Activated CD4-positive, CD25-positive, alpha-beta regulatory T cell treated with anti-CD3 and anti-CD28 coated beads, Interleukin-2, amount 50 U/mL, for 24 hours (primary cell): ENCODE results near the gene NRROS.
"Not testable (repeated sequence)": the region's sequence is repeated elsewhere in the genome, so short reads cannot be mapped to it uniquely, and the experiment has no call there.

Experiments used
- ATAC-seq, 2 donors: fragments of 150-1000 bp; cut with Tn5 transposase; one replicate each; pipeline ENCODE4 v1.10.0; 2021; ENCODE audit warnings: mild to moderate bottlenecking in 1 of 2, moderate library complexity in 1 of 2

NRROS gene

DNA sequence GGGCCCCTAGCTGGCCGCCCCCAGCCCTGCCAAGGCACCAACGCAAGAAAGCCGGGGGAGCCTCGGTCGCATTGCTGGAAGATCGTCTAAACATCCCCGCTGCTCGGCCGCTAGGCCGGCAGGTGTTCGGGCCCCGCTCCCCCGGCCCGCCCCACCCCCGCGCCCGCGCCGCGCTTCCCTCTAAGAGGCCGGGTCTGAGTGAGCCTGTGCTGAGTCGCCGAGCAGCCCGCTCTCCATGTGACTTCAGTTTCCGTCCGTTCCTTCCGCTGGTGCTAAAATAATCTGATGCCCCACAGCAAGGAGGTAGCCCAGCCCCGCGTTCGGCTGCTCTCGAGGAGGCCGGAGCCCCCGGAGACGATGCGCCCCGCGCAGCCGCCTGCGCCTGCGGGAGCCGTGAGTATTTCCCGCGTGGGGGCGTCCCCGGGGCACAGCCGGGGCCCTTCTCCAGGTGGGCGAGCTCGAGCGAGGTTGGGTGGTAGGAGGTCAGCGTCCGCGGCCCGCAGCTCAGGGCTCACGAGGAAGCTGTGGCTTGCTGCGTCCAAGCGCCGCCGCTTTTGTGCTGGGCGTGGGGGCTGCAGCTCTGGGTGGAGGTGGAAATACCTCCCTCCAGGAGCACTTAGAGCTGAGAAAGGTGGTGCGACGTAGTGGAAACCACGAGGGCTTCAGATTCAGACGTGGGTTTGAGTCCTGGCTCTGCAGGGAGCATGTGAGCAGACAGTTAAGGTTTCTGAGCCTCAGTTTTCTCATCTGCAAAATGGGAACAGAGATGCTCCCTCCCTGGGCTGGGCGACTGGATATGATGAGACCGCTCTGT, at the start of gene NRROS:
Gene NRROS, plus strand, starts transcription at position 212 of the 814 bp plus-strand sequence. CDS start 14,846 bp downstream, outside the sequence.
- peak; percentile 57 to 70 for ATAC-seq

DNA sequence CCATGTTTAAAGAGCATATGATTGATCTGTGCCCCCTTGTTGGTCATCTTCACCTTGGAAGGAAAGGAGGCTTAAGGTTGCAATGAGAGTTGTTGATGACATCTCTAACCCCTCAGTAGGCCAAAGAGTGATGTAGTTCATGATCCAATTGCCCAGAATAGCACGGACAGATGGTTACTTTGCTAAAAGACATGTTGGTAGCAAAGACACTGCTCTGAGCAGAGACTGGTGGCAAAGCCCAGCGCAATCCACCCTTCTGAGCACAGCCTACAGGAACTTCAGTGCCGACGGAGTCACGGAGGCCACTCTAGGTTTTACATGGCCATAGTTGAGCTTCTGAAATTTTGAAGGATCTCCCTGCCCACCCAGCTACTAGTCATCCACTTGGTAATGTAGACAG, 49.2 kb upstream of the NRROS start:
- no peak for ATAC-seq

GRCh38 chr3:196596355-196596754, 43.1 kb upstream of the NRROS start:
- ATAC-seq = no peak

- ATAC-seq = not testable (repeated sequence)
Observed at GRCh38 chr3:196597971-196598733, 41.3 kb upstream of the NRROS start.

DNA sequence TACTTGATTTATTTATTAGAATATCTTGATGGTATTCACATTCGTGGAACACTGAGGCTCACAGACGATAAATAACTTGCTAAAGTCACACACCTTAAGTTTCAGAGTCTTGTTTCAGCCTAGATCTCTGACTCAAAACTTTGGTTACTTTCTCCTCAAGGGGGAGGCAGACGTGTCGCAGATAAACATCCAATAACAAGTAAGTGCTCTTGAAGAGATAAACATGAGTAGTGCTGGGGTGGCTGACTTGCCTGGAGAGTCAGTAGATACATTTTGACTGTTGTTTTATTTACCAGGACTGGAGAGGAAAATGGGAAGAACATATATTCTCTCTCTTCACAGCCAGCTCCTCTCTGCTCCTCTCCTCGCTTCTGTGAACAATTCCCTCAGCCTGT, 39.8 kb upstream of the NRROS start:
- ATAC-seq = no peak

- no peak for ATAC-seq
Observed at GRCh38 chr3:196600359-196600758, 39.1 kb upstream of the NRROS start.

DNA sequence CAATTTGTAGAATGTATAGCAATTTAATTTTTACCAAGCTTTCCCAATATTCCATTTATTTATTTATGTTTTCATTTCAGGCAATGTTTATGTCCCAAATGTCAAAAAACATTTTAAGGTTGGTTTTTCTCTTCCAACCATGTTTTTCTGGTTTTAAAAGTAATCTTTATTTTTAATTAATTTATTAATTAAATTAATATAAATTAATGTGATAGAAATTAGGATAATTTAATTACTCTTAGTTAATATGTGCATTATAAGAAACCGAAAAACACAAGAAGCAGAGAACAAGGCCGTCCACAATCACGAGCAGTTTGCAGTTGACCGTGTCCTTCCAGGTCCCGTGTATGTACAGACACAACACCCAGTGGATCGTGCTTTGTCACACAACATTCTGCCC, 36.8 kb upstream of the NRROS start:
- ATAC-seq = no peak

- no peak for ATAC-seq
Observed at GRCh38 chr3:196603683-196604082, 35.8 kb upstream of the NRROS start.

DNA sequence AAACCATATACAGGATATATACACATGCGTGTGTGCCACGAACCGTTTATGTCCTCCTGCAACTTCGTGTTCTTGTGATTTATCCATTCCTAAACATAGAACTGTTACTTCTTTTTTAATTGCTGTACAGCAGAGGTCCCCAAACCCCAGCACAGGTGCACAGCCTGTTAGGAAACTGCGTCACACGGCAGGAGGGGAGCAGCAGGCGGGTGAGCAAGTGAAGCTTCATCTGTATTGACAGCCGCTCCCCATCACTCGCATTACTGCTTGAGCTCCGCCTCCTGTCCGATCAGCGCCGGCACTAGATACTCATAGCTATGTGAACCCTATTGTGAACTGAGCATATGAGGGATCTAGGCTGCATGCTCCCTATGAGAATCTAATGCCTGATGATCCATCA, 34.9 kb upstream of the NRROS start:
- ATAC-seq = peak; percentile 46 to 47

DNA sequence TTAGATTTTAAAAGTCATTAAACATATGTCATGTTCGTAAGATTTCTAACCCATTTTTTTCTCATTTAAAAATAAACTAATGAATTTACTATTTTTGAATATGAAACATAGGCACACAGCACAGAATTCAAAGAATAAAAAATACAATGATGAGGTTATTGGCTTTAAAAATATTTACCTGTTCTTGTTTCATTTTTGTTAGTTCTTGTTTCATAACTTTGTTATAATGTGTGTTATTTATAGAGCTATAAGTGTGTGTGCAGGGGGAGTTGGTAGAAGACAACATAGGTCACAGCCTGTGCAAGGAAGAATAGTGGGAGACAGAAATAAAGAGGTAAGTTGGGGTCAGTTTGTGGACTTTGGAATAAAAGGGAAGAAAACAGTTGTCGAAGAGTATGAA, 30.8 kb upstream of the NRROS start:
- no peak for ATAC-seq

- peak; percentile 94 to 96 for ATAC-seq
Observed at GRCh38 chr3:196609343-196609775, 30.1 kb upstream of the NRROS start.

DNA sequence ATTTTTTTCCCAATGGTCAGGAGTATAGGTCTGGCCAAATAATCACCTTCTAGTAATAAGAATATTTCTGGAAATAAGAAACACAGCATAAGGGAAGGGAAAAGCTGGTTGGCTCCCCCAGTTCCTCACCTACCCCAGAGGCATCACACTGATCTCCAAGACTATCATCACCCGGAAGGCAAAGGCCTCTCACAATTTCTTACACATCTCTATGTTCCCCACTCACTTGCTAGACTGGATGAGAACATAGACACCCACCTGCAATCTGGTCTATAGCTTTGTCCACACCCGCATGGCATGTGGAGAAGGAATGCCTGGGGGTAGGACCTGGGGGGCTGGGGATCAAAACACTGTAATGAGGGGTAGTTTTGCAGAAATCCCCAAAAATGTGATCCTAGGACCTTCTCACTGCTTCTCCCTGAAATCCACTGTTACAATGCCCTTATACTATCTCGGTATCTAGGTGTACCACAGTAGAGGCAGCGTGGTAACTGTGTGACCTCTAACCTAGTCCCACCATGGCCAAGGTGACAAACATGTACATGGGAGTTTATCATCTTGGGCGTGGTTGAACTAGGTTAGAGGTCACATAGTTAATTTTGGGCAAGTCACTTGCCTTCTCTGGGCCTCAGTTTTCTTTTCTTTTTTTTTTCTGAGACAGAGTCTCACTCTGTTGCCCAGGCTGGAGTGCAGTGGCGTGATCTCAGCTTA, 29.5 kb upstream of the NRROS start:
- ATAC-seq = no peak

DNA sequence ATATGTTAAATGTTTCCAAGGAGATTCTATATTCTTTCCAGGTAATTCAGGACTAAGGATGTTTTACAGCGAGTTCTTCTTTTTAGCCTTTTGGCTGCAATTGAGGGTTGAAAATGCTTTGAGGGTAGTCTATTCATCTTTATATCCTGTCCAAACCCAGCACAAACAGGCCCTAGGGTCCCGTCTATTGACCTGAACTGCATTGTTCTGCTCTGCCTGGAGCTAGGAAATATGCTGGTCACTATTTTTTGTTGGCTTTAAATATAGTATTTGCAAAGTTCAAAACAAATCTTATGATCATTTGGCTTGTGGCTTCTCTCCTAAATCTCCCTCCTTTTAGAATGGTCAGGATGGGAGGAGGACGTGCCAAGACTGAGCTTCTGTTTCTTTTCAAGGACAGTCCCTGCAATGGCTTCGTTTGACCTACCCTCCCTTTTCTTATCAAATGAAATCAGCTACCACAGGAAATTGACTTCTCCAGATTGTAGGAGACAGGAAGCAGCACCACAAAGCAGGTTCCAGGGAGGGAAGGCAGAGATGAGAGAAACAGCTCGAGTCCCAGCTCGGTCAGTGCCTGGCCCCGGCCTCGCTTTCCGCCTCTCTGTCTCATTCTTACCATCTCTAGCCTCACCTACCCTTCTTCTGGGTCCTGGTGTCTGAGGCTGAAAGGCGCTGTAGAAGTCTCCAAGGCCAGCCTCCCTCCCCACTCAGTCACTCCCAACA, 27.6 kb upstream of the NRROS start:
- ATAC-seq = no peak

- not testable (repeated sequence) for ATAC-seq
Observed at GRCh38 chr3:196615234-196615633, 24.3 kb upstream of the NRROS start.

- ATAC-seq = no peak
Observed at GRCh38 chr3:196617256-196617655, 22.2 kb upstream of the NRROS start.

DNA sequence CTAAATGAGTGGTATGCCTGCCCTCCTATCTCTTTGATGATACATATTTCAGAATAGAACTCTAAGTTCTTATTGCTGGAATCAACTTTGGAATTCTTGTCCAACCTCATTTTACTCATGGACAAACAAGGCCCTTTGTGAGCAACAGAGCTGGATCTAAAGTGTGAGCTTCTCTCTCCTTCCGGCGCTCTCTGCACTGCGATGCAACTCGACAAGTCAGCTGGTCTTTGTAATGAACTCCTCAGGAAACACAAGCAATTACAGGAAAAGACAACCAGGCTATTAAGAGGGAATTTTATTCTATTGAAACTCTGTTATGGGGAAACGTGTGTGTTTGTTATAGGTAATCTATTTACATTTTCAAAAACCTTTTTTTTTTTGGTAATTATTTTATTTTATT, 20.3 kb upstream of the NRROS start:
- no peak for ATAC-seq

DNA sequence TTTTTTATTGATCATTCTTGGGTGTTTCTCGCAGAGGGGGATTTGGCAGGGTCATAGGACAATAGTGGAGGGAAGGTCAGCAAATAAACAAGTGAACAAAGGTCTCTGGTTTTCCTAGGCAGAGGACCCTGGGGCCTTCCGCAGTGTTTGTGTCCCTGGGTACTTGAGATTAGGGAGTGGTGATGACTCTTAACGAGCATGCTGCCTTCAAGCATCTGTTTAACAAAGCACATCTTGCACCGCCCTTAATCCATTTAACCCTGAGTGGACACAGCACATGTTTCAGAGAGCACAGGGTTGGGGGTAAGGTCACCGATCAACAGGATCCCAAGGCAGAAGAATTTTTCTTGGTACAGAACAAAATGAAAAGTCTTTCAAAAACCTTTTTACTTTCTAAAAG, 19.9 kb upstream of the NRROS start:
- not testable (repeated sequence) for ATAC-seq

- peak in 1 of 2 donors; percentile 13 for ATAC-seq
Observed at GRCh38 chr3:196620161-196620604, 19.3 kb upstream of the NRROS start.

- ATAC-seq = no peak
Observed at GRCh38 chr3:196620684-196621083, 18.8 kb upstream of the NRROS start.

GRCh38 chr3:196621611-196622010, 17.9 kb upstream of the NRROS start:
- ATAC-seq = no peak

GRCh38 chr3:196624067-196624790, 15.3 kb upstream of the NRROS start:
- peak in 1 of 2 donors; percentile 77 for ATAC-seq

GRCh38 chr3:196624907-196625306, 14.6 kb upstream of the NRROS start:
- no peak for ATAC-seq
